Uterus (tissue), 2 donors: ENCODE data around the gene ZBTB12.

Experiments used
- POLR2A ChIP-seq, 2 donors: fragments of 450-650 bp; IDR thresholded peaks; one replicate each; pipeline ENCODE4 v1.6.1; 2016; ENCODE audit warnings: antibody characterized with exemption in 2 of 2, mild to moderate bottlenecking in 1 of 2, moderate library complexity in 1 of 2
- TF ChIP-seq, protein P1 (sequence below), 4 experiments: fragments of 200-600 bp in 2 of 4; fragments of 450-650 bp in 2 of 4; sonication (generic) in 2 of 4; IDR thresholded peaks; one replicate each; pipeline ENCODE4 v1.5.1; 2016 to 2019; ENCODE audit warnings: antibody characterized with exemption in 4 of 4, mild to moderate bottlenecking in 2 of 4, moderate library complexity in 1 of 4

DNA sequence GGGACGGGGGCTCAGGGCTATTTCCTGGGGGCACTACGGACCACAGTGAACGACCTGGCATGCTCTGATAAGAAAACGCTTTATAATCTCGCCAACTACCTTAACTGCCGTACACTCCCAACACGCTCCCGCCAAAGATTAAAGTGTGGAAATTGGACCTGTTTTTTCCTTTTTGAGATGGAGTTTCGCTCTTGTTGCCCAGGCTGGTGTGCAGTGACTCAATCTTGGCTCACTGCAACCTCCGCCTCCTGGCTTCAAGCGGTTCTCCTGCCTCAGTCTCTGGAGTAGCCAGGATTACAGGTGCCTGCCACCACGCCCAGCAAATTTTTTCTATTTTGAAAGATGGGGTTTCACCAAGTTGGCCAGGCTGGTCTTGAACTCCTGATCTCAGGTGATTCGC lies 22.7 kb downstream of the ZBTB12 start:
- no peak for TF ChIP-seq POLR2A (IDR thresholded peaks at IDR 0.05)
- TF ChIP-seq, protein P1, sequence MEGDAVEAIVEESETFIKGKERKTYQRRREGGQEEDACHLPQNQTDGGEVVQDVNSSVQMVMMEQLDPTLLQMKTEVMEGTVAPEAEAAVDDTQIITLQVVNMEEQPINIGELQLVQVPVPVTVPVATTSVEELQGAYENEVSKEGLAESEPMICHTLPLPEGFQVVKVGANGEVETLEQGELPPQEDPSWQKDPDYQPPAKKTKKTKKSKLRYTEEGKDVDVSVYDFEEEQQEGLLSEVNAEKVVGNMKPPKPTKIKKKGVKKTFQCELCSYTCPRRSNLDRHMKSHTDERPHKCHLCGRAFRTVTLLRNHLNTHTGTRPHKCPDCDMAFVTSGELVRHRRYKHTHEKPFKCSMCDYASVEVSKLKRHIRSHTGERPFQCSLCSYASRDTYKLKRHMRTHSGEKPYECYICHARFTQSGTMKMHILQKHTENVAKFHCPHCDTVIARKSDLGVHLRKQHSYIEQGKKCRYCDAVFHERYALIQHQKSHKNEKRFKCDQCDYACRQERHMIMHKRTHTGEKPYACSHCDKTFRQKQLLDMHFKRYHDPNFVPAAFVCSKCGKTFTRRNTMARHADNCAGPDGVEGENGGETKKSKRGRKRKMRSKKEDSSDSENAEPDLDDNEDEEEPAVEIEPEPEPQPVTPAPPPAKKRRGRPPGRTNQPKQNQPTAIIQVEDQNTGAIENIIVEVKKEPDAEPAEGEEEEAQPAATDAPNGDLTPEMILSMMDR (IDR thresholded peaks at IDR 0.05), result no peak
